GM21447 (cell line): ENCODE measurements around the gene GMPS.
"Not testable (repeated sequence)": the region's sequence is repeated elsewhere in the genome, so short reads cannot be mapped to it uniquely, and the experiment has no call there.

ENCODE experiments used
- ATAC-seq: cut with Tn5 transposase; IDR thresholded peaks from one replicate; pipeline ENCODE4 v1.9.1; 2021; ENCODE audit not compliant: unreplicated experiment

GMPS gene

DNA sequence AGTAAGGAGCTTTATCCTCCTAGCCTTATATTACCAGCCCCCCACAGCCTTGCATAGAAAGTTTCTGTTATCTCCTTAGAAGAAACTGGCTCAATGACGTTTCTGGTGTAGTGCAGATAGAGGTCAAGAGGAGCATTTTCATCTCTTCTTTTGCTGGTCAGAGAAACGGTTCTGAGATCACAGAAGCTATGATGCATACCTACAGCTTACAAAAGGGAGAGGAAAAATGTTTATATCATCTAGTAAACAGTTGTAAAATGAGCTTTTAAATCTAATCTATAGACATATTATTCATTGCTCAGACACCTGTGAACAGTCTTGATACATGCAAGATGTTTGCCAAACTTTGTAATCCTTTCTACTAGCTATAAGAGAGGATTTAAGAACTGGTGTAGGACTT, 68.0 kb downstream of the GMPS start:
- ATAC-seq: no peak

DNA sequence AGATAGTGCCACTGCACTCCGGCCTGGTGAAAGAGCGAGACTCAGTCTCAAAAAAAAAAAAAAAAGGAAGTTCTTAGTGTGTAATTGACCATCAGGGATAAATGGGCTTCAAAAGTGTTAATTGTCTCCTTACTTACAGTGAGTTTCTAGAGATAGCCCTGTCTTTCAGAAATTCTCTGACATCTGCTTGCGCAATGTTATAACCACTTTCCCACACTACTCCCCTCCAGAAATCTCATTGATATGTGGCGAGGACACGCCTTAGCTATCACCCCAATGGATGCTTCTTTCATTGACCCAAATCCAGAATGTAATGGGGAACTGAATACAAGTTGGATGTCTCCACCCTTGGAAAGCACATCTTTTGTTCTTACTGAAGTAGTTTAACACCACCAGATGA, 70.9 kb downstream of the GMPS start:
- ATAC-seq: no peak

DNA sequence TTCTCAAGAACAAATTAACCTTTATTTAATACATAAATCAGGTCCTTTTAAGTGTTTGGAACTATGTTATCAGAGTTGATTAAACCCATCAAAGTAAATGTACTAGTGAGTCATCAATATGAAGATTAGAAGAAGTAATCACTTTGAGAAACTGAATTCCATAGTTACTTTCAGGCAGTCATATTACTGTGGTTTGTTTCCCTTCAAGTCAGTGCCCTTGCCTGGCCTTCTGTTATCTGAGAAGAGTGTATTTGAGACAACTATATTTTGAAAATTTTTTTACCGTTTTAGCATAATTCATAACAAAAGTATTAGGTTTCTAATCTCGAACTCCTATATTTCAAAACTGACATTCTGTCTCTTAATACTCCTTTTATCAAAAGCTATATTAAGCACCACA, 73.6 kb downstream of the GMPS start:
- ATAC-seq: no peak

DNA sequence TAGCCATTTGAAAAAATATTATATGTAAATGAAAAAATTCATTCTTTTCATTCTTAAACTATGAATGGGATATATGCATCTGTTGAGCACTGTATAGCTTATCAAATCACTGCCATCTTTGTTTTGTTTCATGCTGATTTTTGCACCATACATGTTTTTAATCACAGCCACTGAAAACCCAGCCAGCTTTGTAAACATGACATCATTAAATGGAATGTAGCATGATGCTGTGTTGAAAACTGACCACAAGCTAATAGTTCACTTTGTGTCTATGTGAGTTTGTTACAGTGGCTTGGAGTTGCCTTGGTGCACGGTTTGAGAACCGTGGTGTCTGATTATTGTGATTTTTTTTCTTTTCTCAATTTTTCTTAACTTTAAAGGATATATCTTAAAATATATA, 75.7 kb downstream of the GMPS start:
- no peak for ATAC-seq

DNA sequence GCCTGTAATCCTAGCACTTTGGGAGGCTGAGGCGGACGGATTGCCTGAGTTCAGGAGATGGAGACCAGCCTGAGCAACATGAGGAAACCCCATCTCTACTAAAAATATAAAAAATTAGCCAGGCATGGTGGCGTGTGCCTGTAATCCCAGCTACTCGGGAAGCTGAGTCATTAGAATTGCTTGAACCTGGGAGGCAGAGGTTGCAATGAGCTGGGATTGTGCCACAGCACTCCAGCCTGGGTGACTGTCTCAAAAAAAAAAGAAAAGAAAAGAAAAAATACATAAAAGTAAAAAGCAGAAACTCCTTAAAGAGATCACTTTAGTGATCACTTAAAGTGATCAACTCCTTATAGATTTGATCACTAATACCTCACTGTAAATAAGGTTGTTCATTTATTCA, 78.0 kb downstream of the GMPS start:
- no peak for ATAC-seq

DNA sequence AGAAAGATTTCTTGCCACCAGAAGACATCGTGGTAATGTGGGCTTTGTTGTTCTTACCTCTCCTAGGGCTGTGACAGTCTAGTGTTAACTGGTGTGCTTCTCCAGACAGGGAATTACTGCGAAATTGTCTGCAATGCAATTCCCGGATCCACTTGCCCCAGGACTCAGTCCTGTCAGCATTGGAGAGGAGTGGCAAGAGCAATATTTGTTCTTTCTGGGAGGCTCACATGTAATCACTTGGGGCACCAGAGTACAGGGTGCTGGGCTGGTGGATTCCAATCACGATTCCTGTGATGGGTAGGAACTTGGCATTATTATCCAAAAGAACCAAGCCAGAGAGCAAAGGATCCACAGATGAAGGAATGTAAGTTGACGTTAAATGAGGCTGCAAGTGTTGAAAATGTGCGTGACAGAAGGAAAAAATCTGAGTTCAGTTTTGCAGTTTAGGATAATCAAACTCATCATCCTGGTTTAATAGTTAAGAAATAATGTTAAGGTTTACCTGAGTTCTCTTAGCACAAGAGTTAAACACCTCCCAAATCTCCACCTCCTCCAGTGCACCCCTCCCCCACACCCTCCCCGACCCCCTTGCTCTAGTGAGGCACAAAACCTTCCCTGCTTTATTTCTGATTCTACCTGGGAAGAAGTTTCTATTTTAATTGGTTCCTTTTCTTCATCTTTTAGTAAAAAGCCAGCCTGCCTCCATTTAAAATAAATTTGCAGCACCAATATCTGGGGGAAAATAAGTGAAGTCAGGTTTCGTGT, 79.2 kb downstream of the GMPS start:
- no peak for ATAC-seq

DNA sequence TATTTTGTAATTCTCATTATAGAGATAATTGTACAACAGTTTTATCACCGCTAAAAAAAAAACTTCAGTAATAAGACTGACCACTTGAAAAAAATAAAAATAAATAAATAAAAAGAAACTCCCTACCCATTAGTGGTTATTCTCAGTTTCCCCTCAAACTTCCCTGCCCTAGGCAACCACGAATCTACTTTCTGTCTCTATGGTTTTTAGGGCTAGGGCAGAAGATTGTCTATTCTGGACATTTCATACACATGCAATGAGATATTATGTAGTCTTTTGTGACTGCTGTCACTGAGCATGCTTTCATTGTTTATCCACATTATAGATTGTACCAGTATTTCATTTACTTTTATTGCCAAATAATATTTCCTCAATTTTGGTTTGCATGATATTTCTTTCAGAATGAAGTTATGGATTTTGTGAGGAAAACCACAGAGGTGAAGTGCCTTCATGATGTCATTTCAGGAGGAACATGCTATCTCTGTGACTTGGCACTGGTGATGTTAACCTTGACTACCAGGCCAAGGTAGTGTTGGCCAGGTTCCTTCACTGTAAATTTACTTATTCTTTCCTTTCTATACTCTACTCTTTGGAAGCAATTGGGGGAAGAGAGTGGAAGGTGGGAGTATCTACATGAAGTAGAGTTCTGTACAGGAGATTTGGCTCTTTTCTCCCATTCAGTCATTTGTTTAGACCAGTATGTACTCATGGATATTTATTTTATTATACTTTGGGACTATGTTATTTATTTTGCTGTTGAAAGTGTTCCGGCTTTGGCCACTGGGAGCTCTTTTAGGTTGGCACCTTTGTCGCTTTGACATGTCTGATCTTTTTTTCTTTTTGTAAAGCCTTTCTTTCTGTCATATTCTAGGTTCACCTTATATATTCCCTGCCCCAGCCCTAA, 86.3 kb downstream of the GMPS start:
- ATAC-seq: no peak

DNA sequence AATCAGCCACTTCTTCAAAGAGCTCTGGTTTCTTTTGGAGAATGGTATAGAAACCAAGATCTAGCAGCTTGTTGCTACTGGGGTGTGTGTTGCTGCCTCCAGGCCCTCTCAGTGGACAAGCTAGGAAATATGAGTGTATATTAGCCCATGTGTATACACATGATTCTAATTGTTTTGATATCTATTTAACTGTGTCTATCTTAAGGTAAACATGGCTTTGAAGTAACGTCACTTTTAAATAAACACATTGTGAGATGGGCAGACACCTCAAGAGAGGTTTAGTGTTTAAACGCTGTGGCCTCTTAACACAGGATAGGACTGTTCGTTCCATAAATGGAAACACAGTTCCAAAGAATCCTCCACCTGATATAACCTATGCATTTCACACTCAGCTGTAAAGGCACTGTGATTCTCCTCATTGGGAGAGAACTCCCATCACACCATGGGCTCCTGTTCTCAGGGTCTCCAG, 87.0 kb downstream of the GMPS start:
- ATAC-seq: no peak

DNA sequence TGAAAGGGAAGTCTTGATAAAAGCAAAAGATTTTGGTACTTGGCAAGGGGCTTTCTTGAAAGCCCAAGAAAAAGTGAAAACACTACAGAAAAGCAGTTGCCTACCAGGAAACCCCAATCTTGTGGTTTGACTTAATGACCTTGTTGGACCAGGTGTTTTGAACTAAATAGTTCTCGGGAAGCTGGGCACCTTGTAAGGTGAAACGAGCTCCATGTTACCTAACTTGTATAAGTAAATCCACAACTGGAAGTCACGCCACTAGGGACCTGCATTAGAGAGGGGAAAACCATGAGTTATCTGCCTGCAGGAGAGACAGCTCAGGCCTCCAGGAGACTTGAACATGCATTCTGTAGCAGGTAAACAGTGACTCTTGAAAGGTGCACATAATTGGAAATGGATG, 88.2 kb downstream of the GMPS start:
- ATAC-seq: no peak

DNA sequence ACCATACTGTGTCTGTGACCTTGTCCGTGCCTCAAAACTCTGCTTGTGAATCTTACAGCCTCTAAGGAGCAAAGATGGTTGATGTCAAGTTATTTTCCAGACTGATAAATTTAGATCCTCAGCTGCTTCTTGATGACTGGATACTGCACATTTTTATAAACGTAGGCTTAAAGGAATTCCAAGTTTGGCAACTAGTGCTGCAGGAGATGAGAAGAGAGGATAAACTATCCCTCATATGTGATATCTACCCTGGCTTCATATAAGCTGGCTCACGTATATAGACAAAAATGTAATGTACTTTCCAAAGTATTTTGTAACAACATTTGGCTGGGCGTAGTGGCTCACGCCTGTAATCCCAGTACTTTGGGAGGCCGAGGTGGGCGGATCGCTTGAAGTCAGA, 89.6 kb downstream of the GMPS start:
- ATAC-seq: no peak

DNA sequence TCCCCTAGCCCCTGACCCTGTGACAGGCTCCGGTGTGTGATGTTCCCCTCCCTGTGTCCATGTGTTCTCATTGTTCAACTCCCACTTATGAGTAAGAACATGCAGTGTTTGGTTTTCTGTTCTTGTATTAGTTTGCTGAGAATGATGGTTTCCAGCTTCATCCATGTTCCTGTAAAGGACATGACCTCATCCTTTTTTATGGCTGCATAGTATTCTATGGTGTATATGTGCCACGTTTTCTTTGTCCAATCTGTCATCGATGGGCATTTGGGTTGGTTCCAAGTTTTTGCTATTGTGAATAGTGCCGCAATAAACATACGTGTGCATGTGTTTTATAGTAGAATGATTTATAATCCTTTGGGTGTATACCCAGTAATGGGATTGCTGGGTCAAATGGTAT, 90.6 kb downstream of the GMPS start:
- not testable (repeated sequence) for ATAC-seq

DNA sequence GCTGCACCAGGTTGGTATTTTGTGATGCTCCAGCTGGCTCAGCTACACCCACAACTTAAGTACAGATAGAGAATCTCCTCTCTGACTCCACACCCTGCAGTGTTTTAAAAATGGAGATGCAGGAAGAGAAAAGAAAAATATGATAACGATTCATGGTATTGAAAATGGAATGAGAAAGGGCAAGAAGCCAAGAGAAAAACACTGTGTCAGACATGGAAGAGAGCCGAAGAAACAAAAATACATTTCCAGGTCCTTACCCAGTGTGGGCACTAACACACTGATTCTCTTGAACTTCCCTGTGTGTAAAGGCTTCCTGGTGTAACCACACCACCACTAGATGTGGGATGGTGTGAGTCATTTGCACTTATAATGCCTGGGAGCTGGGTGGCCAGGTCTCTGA, 93.1 kb downstream of the GMPS start:
- ATAC-seq: no peak

DNA sequence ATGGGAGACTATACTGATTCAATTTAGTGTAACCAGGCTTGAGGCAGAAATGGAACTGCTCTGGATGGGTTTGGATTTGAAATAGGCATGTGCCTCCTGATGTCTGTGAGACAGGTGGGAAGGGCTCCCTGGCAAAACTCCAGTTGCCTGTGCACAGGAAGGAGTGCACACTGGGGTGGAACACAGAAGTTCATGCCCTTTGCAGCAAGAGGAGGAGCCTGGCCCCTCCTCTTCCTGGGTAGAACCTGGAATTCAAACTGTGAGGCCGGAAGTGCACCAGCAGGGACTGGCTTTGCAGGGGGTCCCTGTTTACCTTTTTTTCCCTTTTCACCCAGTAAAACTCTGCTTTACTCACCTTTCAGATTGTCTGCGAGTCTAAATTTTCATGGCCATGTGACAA, 99.9 kb downstream of the GMPS start:
- ATAC-seq: no peak

DNA sequence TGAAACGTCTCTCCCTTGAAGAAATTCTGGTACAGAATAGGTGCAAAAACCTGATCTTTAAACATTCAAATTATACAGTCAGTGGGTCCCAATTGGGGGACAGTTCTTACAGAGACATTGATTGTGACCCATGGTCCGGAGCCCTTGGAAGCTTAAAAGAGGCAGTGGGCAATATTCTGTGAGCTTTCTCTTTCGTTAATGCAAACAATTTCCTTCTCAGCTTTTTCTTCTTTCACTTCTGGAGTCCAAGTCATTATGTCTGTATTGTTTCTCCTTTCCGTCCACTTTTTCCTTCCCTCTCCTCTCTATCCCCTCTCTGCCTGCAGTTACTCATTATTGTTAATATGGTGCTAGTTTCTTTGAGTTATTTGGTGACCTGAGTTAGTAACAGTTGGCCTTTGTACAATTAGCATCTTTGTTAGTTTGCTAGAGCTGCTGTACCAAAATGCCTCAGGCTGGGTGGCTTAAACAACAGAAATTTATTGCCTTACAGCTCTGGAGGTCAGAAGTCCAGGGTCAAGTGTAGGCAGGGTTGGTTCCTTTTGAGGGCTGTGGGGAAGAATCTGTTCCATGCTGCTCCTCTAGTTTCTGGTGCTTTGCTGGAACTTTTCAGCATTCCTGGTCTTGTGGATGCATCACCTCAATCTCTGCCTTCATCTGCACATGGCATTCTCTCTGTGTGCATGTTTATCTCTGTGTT, 102.6 kb downstream of the GMPS start:
- peak; percentile 55 for ATAC-seq

DNA sequence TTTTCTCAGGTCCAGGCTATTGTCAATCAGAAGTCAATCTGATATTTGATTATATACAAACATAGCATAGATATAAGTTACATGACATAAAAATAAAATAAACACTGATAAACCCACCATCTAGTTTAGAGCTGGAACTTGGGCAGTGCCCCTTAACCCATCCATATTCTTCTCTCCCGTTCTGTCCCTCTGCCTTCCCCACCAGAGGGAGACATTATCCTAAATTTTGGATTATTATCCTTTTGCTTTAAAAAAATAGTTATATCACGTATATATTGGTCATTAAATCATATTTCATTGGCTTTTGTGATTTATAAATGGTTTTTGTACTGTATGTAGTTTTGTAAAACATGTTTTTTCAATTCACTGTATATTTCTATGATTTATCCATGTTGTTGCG, 107.9 kb downstream of the GMPS start:
- ATAC-seq: no peak

DNA sequence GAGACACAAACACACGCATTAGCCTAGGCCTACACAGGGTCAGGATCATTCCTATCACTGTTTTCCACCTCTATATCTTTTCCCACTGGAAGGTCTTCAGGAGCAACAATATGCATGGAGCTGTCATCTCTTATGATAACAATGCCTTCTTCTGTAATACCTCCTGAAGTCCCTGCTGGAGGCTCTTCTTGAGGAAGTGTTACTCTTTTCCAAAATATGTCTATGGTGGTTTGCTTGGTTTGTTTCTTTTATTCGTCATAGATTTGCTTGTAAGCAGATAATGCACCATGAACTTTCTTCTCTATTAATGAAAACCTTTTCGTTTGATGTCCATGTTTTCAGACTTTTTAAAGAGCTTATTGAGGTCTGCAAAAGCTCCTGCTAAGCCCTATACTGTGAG, 109.3 kb downstream of the GMPS start:
- no peak for ATAC-seq

DNA sequence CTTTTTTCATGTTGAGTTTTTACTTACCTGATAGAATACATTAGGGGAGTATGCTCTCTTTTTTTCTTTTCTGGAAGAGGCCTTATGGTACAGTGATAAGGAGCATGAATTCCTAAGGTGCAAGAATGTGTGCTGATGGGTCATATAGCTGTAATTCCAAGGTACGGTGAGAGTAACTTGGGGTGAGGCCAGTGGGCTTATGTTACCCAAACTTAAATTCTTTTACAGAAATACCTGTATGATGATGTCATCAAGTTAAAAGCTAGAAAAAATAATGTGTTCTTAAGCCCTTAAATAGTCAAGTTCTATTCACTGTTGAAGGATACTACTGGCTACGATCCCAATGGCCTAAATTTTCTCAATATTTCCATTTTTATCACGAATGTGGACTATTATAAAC, 111.2 kb downstream of the GMPS start:
- no peak for ATAC-seq

DNA sequence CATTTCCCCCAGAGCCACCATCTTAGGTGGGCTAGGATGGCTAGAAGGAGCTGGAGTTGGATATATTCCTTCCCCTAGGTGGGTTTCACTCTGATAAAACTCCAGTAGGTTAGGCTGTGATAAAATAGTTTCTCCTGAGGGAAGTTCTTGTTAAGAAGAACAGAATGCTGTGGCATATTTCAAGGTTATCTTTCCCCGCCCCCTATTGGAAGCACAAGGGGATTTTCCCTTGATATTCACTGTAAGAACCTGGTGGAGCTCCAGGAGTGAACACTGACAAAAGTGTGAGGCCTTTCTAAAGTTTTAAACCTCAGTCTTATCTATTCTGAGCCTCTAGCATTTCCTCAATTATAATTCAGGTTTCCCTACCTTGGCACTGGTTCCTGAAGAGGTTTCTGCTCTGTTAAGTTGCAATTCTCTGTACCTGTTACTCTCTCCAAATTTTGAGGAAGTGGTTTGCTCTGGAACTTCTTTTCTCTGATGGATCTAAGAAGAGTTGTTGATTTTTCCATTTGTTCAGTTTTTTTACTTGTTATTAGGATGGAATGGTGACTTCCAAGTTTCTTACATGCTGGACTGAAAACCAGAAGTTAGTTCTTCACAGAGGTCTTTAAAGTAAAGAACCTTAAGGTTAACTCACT, 113.5 kb downstream of the GMPS start:
- no peak for ATAC-seq

DNA sequence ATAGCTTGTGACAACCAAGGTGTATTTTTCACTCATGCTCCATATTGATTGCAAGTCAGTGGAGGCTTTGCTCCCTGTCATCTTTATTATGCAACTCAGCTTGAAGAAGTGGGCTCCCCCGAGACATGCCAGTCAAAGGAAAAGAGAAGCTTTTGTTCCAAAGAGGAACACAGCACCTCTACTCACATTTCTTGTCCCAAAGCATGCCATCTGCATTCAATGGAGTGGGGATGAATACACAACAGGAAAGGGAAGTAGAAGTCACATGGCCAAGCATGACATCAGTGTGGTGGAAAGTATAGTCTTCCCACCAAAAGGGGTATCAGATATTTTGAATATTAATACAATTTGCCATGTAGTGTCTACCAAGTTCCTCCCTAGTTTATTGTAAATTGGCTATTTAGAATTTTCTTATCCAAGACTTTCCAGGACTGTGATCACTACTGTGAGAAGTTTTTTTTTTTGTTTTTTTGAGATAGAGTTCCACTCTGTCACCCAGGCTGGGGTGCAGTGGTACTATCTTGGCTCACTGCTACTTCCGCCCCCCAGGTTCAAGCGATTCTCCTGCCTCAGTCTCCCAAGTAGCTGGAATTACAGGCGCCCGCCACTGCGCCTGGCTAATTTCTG, 114.5 kb downstream of the GMPS start:
- no peak for ATAC-seq

DNA sequence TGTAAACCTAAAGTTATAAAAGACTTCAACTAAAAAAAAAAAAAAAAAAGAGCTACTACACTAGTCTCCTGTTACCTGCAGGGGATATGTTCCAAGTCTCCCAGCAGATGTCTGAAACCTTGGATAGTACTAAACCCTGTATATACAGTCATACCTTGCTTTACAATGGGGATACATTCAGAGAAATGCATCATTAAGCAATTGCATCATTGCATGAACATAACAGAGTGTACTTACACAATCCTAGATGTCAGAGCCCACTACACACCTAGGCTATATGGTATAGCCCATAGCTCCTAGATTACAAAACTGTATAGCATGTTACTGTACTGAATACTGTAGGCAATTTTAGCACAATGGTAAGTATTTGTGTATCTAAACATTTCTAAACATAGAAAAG, 119.1 kb downstream of the GMPS start:
- ATAC-seq: no peak

DNA sequence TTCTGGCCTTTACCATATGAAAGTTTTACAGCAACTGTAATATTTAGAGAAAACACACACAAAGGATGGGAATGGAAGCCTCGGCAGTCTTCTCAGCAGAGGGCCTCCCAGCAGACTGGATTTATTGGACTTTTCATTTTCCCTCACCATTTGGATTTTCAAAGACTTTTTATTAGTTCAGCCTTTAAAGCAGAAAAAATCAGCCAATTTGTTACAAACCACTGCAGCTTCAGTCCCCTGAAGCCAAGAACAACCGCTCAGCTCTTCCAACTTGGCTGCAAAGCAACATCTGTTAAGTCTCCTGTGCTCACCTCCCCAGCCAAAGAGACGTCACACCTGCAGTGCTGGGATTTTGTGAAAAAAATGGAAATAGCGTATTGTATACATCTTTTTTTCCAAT, 120.8 kb downstream of the GMPS start:
- no peak for ATAC-seq
